Effector memory CD4-positive, alpha-beta T cell (primary cell): ENCODE data around the gene CDK5RAP2.
"Not testable (repeated sequence)": the region's sequence is repeated elsewhere in the genome, so short reads cannot be mapped to it uniquely, and the experiment has no call there.

Experiments
- DNase-seq, 3 donors: peaks; one replicate each; pipeline ENCODE4 v3.0.0-alpha.2; 2020
- H3K27ac ChIP-seq: 2 replicates; pipeline ENCODE4 v1.7.0; 2013; ENCODE audit warnings: mild to moderate bottlenecking, low read length, moderate library complexity; ENCODE audit not compliant: insufficient read depth, poor library complexity, severe bottlenecking
- H3K27me3 ChIP-seq: replicated peaks from 2 replicates; pipeline ENCODE4 v1.7.0; 2013; ENCODE audit warnings: mild to moderate bottlenecking, low read length; ENCODE audit not compliant: insufficient read depth, control insufficient read depth, poor library complexity, severe bottlenecking
- H3K36me3 ChIP-seq: 2 replicates; pipeline ENCODE4 v1.7.0; 2013; ENCODE audit warnings: mild to moderate bottlenecking, low read length, moderate library complexity; ENCODE audit not compliant: control insufficient read depth, insufficient read depth
- H3K4me1 ChIP-seq: 2 replicates; pipeline ENCODE4 v1.7.0; 2013; ENCODE audit warnings: low read length, mild to moderate bottlenecking; ENCODE audit not compliant: control insufficient read depth, insufficient read depth, poor library complexity, severe bottlenecking
- H3K4me3 ChIP-seq: 2 replicates; pipeline ENCODE4 v1.7.0; 2013; ENCODE audit warnings: low read length, low read depth, mild to moderate bottlenecking; ENCODE audit not compliant: insufficient read depth, poor library complexity, severe bottlenecking
- H3K9me3 ChIP-seq: 2 replicates; pipeline ENCODE4 v1.7.0; 2013; ENCODE audit warnings: mild to moderate bottlenecking, low read length, moderate library complexity; ENCODE audit not compliant: control insufficient read depth

CDK5RAP2 gene

GRCh38 chr9:120464176-120464886 lies 115.6 kb downstream of the CDK5RAP2 start:
- DNase-seq: no peak
- Histone ChIP-seq H3K36me3 (peaks cover 34% of the 10 kb centered on the region), H3K27ac (no peak overlapping the region), H3K4me1 (no peaks in the 10 kb centered on the region), H3K4me3 (no peak overlapping the region), H3K27me3 (no peaks in the 10 kb centered on the region), H3K9me3 (no peaks in the 10 kb centered on the region)

- DNase-seq: no peak
- no peaks in the 10 kb centered on the region for H3K9me3 ChIP-seq
- H3K4me3 ChIP-seq: no peak overlapping the region
- H3K27ac ChIP-seq: no peak overlapping the region
- no peaks in the 10 kb centered on the region for H3K27me3 ChIP-seq
- no peaks in the 10 kb centered on the region for H3K4me1 ChIP-seq
- H3K36me3 ChIP-seq: peaks cover 30% of the 10 kb centered on the region
Measured at GRCh38 chr9:120463765-120464164, 116.2 kb downstream of the CDK5RAP2 start.

- H3K4me3 ChIP-seq, DNase-seq, H3K9me3 ChIP-seq, H3K27ac ChIP-seq, H3K4me1 ChIP-seq, H3K27me3 ChIP-seq: not testable (repeated sequence)
- H3K36me3 ChIP-seq: peaks cover 22% of the 10 kb centered on the region
Measured at GRCh38 chr9:120461677-120462076, 118.3 kb downstream of the CDK5RAP2 start.

- Histone ChIP-seq H3K27me3 (no peaks in the 10 kb centered on the region), H3K9me3 (no peaks in the 10 kb centered on the region), H3K4me3 (no peak overlapping the region), H3K27ac (no peak overlapping the region), H3K4me1 (no peaks in the 10 kb centered on the region), H3K36me3 (peaks cover 26% of the 10 kb centered on the region)
- DNase-seq: no peak
Measured at GRCh38 chr9:120456218-120456617, 123.7 kb downstream of the CDK5RAP2 start.

GRCh38 chr9:120454467-120454866 lies 125.5 kb downstream of the CDK5RAP2 start:
- no peak for DNase-seq
- peaks cover 24% of the 10 kb centered on the region for H3K36me3 ChIP-seq

GRCh38 chr9:120453792-120454191 lies 126.2 kb downstream of the CDK5RAP2 start:
- Histone ChIP-seq H3K9me3 (no peaks in the 10 kb centered on the region), H3K4me1 (no peaks in the 10 kb centered on the region), H3K27ac (no peak overlapping the region), H3K36me3 (peaks cover 24% of the 10 kb centered on the region), H3K4me3 (no peak overlapping the region), H3K27me3 (no peaks in the 10 kb centered on the region)
- no peak for DNase-seq

More at GRCh38 chr9:120454467-120454866, 125.5 kb downstream of the CDK5RAP2 start:
- Histone ChIP-seq H3K4me3 (no peak overlapping the region), H3K9me3 (no peaks in the 10 kb centered on the region), H3K27ac (no peak overlapping the region), H3K27me3 (no peaks in the 10 kb centered on the region), H3K4me1 (no peaks in the 10 kb centered on the region)

- no peak overlapping the region for H3K4me3 ChIP-seq
- DNase-seq: no peak
- H3K27ac ChIP-seq: no peak overlapping the region
- no peaks in the 10 kb centered on the region for H3K9me3 ChIP-seq
- no peaks in the 10 kb centered on the region for H3K4me1 ChIP-seq
- H3K36me3 ChIP-seq: peaks cover 24% of the 10 kb centered on the region
- no peaks in the 10 kb centered on the region for H3K27me3 ChIP-seq
Measured at GRCh38 chr9:120452631-120453030, 127.3 kb downstream of the CDK5RAP2 start.

- peaks cover 24% of the 10 kb centered on the region for H3K36me3 ChIP-seq
Measured at GRCh38 chr9:120450916-120451315, 129.1 kb downstream of the CDK5RAP2 start.

GRCh38 chr9:120449566-120449965 lies 130.4 kb downstream of the CDK5RAP2 start:
- Histone ChIP-seq H3K27ac (no peak overlapping the region), H3K36me3 (peaks cover 22% of the 10 kb centered on the region), H3K27me3 (no peaks in the 10 kb centered on the region), H3K9me3 (no peaks in the 10 kb centered on the region), H3K4me3 (no peak overlapping the region), H3K4me1 (peaks cover 4% of the 10 kb centered on the region)
- no peak for DNase-seq

More at GRCh38 chr9:120450916-120451315, 129.1 kb downstream of the CDK5RAP2 start:
- no peaks in the 10 kb centered on the region for H3K9me3 ChIP-seq
- no peak overlapping the region for H3K27ac ChIP-seq
- H3K4me1 ChIP-seq: peaks cover 4% of the 10 kb centered on the region
- no peaks in the 10 kb centered on the region for H3K27me3 ChIP-seq
- H3K4me3 ChIP-seq: no peak overlapping the region
- no peak for DNase-seq

- no peak for DNase-seq
- H3K27ac ChIP-seq: no peak overlapping the region
- H3K36me3 ChIP-seq: peaks cover 23% of the 10 kb centered on the region
- no peaks in the 10 kb centered on the region for H3K27me3 ChIP-seq
- H3K4me3 ChIP-seq: no peak overlapping the region
- H3K9me3 ChIP-seq: no peaks in the 10 kb centered on the region
- peaks cover 4% of the 10 kb centered on the region for H3K4me1 ChIP-seq
Measured at GRCh38 chr9:120447959-120448500, 131.9 kb downstream of the CDK5RAP2 start.
